ENCODE data around the gene SLC9A3.

SLC9A3 gene

GRCh38 chr5:504326-505154 lies 19.7 kb downstream of the SLC9A3 start:
- DNase-seq: no peak

- DNase-seq: no peak
These were observed 21.7 kb downstream of the SLC9A3 start for GRCh38 chr5:502325-503079.

GRCh38 chr5:501831-502184 lies 22.4 kb downstream of the SLC9A3 start:
- no peak for DNase-seq

GRCh38 chr5:501105-501830 lies 23.0 kb downstream of the SLC9A3 start:
- no peak for DNase-seq

GRCh38 chr5:500491-500890 lies 23.8 kb downstream of the SLC9A3 start:
- DNase-seq: no peak

- no peak for DNase-seq
These were observed 24.7 kb downstream of the SLC9A3 start for GRCh38 chr5:499233-500209.

GRCh38 chr5:497871-498509 lies 26.3 kb downstream of the SLC9A3 start:
- no peak for DNase-seq

- no peak for DNase-seq
These were observed 27.1 kb downstream of the SLC9A3 start for GRCh38 chr5:497090-497700.

GRCh38 chr5:496028-496427 lies 28.2 kb downstream of the SLC9A3 start:
- DNase-seq: no peak

- no peak for DNase-seq
These were observed 29.5 kb downstream of the SLC9A3 start for GRCh38 chr5:494667-495255.

- DNase-seq: no peak
These were observed 30.5 kb downstream of the SLC9A3 start for GRCh38 chr5:493758-494157.

GRCh38 chr5:493119-493701 lies 31.0 kb downstream of the SLC9A3 start:
- no peak for DNase-seq

GRCh38 chr5:492314-492893 lies 31.8 kb downstream of the SLC9A3 start:
- DNase-seq: no peak

- DNase-seq: no peak
These were observed 32.4 kb downstream of the SLC9A3 start for GRCh38 chr5:491856-492155.

- DNase-seq: no peak
These were observed 33.0 kb downstream of the SLC9A3 start for GRCh38 chr5:491119-491855.

- no peak for DNase-seq
These were observed 33.8 kb downstream of the SLC9A3 start for GRCh38 chr5:490116-491106.

- DNase-seq: no peak
These were observed 34.6 kb downstream of the SLC9A3 start for GRCh38 chr5:489689-490080.
